ENCODE results near the gene ABCC9.
"Not testable (repeated sequence)": the region's sequence is repeated elsewhere in the genome, so short reads cannot be mapped to it uniquely, and the experiment has no call there.

Gene ABCC9

DNA sequence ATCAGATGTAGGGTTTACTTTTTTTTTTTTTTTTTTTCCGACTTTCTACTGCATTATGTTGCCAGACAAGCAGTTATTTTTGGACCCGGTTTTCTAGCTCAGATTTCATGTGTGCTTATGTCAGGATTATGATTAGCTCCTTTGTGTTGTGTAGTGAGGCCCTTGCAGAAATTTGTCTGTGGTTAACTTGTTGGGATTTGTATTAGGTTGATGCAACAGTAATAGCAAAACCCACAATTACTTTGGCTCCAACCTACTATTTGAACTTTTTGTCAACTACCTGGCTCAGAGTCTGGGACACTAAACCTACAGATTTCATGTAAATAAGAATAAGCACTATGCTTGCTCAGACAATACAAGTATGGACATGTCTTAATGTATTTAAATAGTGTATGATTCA lies 122.6 kb downstream of the ABCC9 start:
- no peak for TF ChIP-seq JUND (IDR thresholded peaks at IDR 0.05; ENCODE audit: low read depth)
- in situ Hi-C loops (cut with HindIII; ENCODE audit: low pct_unique_long_range_greater_than_20kb, low sequenced_read_pairs) = no loop called here
- no peak for DNase-seq (ENCODE audit: low read depth in 1 of 2, low spot score in 1 of 2)

- DNase-seq (ENCODE audit: low read depth in 1 of 2, low spot score in 1 of 2) = peak in 1 of 2 experiments; percentile 23
- in situ Hi-C loops (cut with HindIII; ENCODE audit: low pct_unique_long_range_greater_than_20kb, low sequenced_read_pairs) = no loop called here
- no peak for TF ChIP-seq JUND (IDR thresholded peaks at IDR 0.05; ENCODE audit: low read depth)
These were observed 125.7 kb downstream of the ABCC9 start for GRCh38 chr12:21815306-21816062.

DNA sequence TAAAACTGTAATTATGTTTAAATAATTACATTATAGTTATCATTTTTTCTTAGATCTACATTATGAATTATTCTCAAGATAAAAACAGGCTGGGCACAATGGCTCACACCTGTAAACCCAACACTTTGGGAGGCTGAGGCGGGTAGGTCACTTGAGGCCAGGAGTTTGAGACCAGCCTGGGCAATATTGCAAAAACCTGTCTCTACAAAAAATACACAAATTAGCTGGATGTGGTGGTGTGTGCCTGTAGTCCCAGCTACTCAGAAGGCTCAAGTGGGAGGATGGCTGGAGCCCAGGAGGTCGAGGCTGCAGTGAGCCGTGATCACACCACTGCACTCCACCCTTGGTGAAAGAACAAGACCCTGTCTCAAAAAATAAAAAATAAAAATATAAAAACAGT lies 126.4 kb downstream of the ABCC9 start:
- no peak for TF ChIP-seq JUND (IDR thresholded peaks at IDR 0.05; ENCODE audit: low read depth)
- no peak for DNase-seq (ENCODE audit: low read depth in 1 of 2, low spot score in 1 of 2)
- in situ Hi-C loops (cut with HindIII; ENCODE audit: low pct_unique_long_range_greater_than_20kb, low sequenced_read_pairs) = no loop called here

GRCh38 chr12:21814327-21814726 lies 126.9 kb downstream of the ABCC9 start:
- no peak for TF ChIP-seq JUND (IDR thresholded peaks at IDR 0.05; ENCODE audit: low read depth)
- in situ Hi-C loops (cut with HindIII; ENCODE audit: low pct_unique_long_range_greater_than_20kb, low sequenced_read_pairs) = no loop called here
- DNase-seq (ENCODE audit: low read depth in 1 of 2, low spot score in 1 of 2) = no peak

DNA sequence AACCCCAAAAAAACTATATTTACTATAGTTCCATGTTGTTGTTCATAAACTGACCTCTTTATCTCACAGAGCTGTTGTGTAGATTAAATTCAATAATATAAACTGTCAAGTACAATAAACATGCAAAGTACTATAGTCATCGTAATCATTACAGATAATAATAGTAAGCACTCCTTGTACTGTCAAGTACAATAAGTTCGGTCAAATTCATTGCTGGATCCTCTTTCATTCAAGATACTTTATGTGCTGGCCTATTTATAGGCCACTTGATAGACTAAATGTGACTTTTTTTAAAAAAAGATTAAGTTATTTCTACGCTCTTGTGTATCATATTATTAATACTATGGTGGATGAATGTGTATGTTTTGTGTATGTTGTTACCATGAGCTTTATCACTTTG lies 127.5 kb downstream of the ABCC9 start:
- DNase-seq (ENCODE audit: low read depth in 1 of 2, low spot score in 1 of 2) = no peak
- in situ Hi-C loops (cut with HindIII; ENCODE audit: low pct_unique_long_range_greater_than_20kb, low sequenced_read_pairs) = no loop called here
- no peak for TF ChIP-seq JUND (IDR thresholded peaks at IDR 0.05; ENCODE audit: low read depth)

DNA sequence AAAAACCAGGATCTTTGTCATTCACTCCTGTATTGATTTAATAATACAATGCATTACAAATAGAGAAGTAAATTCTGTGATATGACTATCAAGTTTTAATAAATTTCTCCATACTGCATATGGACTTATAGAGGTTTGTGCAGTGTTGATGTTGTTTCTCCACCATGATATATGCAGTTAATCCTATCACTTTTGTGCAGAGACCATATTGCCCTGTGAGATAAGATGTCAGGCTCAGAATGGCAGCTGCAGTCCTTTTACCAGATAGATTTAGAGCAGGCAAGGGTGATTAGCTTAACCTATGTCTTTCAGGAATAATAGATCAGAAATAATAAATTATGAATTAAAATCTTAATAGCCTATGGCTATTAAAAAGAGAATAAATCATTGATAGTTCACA lies 128.1 kb downstream of the ABCC9 start:
- DNase-seq (ENCODE audit: low read depth in 1 of 2, low spot score in 1 of 2) = no peak
- TF ChIP-seq JUND (IDR thresholded peaks at IDR 0.05; ENCODE audit: low read depth) = no peak

DNA sequence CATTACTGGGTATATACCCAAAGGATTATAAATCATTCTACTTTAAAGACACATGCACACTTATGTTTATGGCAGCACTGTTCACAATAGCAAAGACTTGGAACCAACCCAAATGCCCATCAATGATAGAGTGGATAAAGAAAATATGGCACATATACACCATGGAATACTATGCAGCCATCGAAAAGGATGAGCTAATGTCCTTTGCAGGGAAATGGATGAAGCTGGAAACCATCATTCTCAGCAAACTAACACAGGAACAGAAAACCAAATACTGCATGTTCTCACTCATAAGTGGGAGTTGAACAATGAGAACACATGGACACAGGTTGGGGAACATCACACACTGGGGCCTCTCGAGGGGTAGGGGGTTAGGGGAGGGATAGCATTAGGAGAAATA lies 128.9 kb downstream of the ABCC9 start:
- DNase-seq (ENCODE audit: low read depth in 1 of 2, low spot score in 1 of 2); in situ Hi-C loops (cut with HindIII; ENCODE audit: low pct_unique_long_range_greater_than_20kb, low sequenced_read_pairs): not testable (repeated sequence)

More for the DNA sequence above, 128.1 kb downstream of the ABCC9 start:
- in situ Hi-C loops (cut with HindIII; ENCODE audit: low pct_unique_long_range_greater_than_20kb, low sequenced_read_pairs) = no loop called here

DNA sequence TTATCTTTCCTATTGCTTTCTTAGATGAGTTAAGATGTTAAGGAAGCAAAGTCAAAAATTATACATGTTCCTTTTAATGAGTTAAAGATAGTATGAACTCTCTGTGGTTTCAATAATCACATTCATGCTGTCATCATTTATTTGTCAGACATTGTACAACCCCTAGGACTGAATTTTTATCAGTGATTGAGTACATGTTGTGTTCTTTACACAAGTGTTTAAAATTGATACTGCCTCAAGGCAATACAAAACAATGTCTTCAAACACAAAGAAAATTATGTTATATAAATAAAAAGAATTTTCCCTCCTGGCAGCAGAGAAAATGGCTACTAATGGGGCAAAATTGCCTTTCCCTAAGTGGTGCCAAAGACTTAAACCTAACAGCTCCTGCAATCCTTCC lies 132.1 kb downstream of the ABCC9 start:
- TF ChIP-seq JUND (IDR thresholded peaks at IDR 0.05; ENCODE audit: low read depth) = no peak
- in situ Hi-C loops (cut with HindIII; ENCODE audit: low pct_unique_long_range_greater_than_20kb, low sequenced_read_pairs) = no loop called here

DNA sequence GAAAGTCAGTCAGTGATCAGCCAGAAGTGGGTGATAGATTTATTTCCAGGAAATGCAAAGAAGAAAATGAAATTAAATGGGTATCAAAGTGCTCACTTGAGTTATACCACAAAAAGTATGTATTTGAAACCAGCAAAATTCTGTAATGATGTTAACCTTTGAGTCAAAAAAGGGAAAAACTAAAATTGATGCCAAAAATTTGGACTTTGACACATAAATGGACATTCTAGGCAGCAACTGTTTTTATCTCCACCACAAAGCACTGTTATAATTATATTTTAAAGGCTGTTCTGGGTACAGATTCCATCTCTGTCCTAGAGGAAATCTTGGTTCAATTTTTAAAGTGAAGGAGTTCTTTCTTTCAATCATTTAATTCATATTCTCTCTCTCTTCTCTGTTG lies 135.0 kb downstream of the ABCC9 start:
- no peak for DNase-seq (ENCODE audit: low read depth in 1 of 2, low spot score in 1 of 2)
- TF ChIP-seq JUND (IDR thresholded peaks at IDR 0.05; ENCODE audit: low read depth) = no peak
- in situ Hi-C loops (cut with HindIII; ENCODE audit: low pct_unique_long_range_greater_than_20kb, low sequenced_read_pairs) = no loop called here

More for the DNA sequence above, 132.1 kb downstream of the ABCC9 start:
- no peak for DNase-seq (ENCODE audit: low read depth in 1 of 2, low spot score in 1 of 2)

DNA sequence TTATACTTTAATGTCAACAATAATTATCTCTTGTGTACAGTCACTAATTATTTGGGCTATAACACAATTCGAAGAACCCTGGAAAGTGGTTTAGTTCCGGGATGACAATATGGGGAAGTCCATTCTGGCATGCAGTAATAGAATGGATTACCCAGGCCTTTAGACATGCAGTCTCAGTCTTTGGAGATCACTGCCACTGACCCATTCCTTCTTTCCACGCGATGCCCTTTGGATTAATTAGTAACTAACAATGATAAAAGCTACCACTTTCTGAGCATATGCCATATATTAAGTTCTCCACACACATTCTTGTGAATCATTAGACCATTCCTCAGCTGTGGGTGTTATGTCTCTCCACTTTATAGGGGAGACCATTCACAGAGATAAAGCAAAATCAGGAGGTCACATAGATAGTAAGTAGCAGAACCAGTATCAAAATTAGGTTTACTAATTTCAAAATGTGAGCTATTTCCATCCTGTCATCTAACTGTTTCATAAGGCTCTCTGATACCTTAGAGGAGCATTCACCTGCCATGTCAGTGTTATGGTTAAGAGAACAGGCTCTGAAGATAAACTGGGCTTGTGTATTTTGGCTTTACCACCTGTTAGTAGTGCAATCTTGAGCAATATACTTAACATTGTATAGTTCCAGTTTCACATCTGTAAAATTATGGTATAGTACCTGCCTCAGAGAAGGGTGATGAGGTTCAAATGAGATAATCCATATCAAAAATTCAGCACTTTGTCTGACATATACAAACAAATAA lies 139.5 kb downstream of the ABCC9 start:
- in situ Hi-C loops (cut with HindIII; ENCODE audit: low pct_unique_long_range_greater_than_20kb, low sequenced_read_pairs) = no loop called here
- no peak for DNase-seq (ENCODE audit: low read depth in 1 of 2, low spot score in 1 of 2)
- TF ChIP-seq JUND (IDR thresholded peaks at IDR 0.05; ENCODE audit: low read depth) = no peak

DNA sequence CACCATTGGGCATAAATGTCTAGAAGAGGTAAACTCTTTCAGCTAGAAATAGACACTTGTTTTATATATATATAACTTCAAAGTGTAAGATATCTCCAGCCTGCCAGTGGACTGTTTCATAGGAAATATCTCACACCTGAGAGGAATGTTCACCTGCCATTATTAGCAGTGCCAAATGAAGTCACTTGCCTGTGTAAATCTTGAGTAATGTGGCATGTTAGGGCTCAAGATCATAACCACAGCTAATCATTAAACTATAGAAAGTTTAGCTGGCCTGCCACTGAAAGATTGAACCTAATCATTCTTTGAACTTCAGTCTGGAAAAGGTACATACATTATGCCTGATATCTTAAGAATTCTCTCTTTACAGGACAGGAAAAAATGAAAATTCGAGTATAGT lies 141.2 kb downstream of the ABCC9 start:
- in situ Hi-C loops (cut with HindIII; ENCODE audit: low pct_unique_long_range_greater_than_20kb, low sequenced_read_pairs) = no loop called here
- TF ChIP-seq JUND (IDR thresholded peaks at IDR 0.05; ENCODE audit: low read depth) = no peak
- DNase-seq (ENCODE audit: low read depth in 1 of 2, low spot score in 1 of 2) = no peak

DNA sequence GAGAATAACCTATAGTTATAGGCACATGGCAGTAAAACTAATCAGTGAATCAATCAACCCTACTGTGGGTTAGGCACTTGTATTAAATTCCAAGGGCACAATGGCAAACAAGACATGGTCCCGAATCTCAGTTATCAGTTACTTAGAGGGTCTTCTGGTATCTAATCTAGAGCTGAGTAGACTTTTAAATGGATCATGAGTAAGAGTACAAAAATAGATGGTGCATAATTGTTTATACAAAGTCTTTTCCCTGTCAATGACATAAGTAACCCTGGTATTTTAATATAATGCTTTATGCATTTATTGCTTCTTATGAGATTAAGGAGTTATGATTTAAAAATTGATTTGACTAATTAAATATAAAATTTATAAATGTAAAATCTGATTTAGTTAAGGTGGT lies 143.7 kb downstream of the ABCC9 start:
- TF ChIP-seq JUND (IDR thresholded peaks at IDR 0.05; ENCODE audit: low read depth) = no peak
- DNase-seq (ENCODE audit: low read depth in 1 of 2, low spot score in 1 of 2) = no peak
- in situ Hi-C loops (cut with HindIII; ENCODE audit: low pct_unique_long_range_greater_than_20kb, low sequenced_read_pairs) = no loop called here

GRCh38 chr12:21795648-21796328 lies 145.4 kb downstream of the ABCC9 start:
- no peak for DNase-seq (ENCODE audit: low read depth in 1 of 2, low spot score in 1 of 2)
- in situ Hi-C loops (cut with HindIII; ENCODE audit: low pct_unique_long_range_greater_than_20kb, low sequenced_read_pairs) = no loop called here
- TF ChIP-seq JUND (IDR thresholded peaks at IDR 0.05; ENCODE audit: low read depth) = no peak

- in situ Hi-C loops (cut with HindIII; ENCODE audit: low pct_unique_long_range_greater_than_20kb, low sequenced_read_pairs); DNase-seq (ENCODE audit: low read depth in 1 of 2, low spot score in 1 of 2): not testable (repeated sequence)
These were observed 146.2 kb downstream of the ABCC9 start for GRCh38 chr12:21794807-21795595.

DNA sequence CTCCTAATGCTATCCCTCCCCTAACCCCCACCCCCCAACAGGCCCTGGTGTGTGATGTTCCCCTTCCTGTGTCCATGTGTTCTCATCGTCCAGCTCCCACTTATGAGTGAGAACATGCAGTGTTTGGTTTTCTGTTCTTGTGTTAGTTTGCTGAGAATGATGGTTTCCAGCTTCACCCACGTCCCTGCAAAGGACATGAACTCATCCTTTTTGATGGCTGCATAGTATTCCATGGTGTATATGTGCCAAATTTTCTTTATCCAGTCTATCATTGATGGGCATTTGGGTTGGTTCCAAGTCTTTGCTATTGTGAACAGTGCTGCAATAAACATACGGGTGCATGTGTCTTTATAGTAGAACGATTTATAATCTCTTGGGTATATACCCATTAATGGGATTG lies 151.5 kb downstream of the ABCC9 start:
- DNase-seq (ENCODE audit: low read depth in 1 of 2, low spot score in 1 of 2); in situ Hi-C loops (cut with HindIII; ENCODE audit: low pct_unique_long_range_greater_than_20kb, low sequenced_read_pairs): not testable (repeated sequence)
